ENCODE measurements around the gene ESYT3. TPM values are rescaled to one million over a fixed set of nuclear protein-coding genes. Genes with fewer than 3 reads are reported as not detected.

ESYT3 gene
- total RNA-seq, 1 experiment from 2014 or later: 6.4 TPM

Other genes starting within 250 kb of the ESYT3 start
- gene ARMC8, start 247.3 kb upstream of the ESYT3 start, total RNA-seq (2021): 32.2 and 32.4 TPM in 2 replicates
- gene NME9, start 104.8 kb upstream of the ESYT3 start, total RNA-seq (2021): 1.3 TPM in 1 of 2 replicates, not detected in the other
- 2.4 TPM in 2 replicates for gene MRAS, start 86.0 kb upstream of the ESYT3 start, total RNA-seq (2021)
- 50.5 and 73.6 TPM in 2 replicates for gene CEP70, start 159.6 kb downstream of the ESYT3 start, total RNA-seq (2021)
- gene FAIM, start 174.2 kb downstream of the ESYT3 start, total RNA-seq (2021): 17.7 and 18.6 TPM in 2 replicates

All from PC-9 (cell line).